OCI-M2 (cell line): Measurements from ENCODE around the gene EPPIN.

ENCODE experiments used
- DNase-seq: peaks from one replicate; lab custom pipeline; 2025; ENCODE audit not compliant: unreplicated experiment; lab: John Stamatoyannopoulos, UW

The EPPIN gene

GRCh38 chr20:45539382-45539781, 7.8 kb downstream of the EPPIN start, which contains the start of gene WFDC6:
Gene WFDC6 (minus strand): TSS chr20:45539482. CDS start chr20:45539407, 75 bp downstream.
- no peak for DNase-seq

- no peak for DNase-seq
Observed at GRCh38 chr20:45538209-45538799, 8.9 kb downstream of the EPPIN start.

GRCh38 chr20:45527294-45527693, 19.9 kb downstream of the EPPIN start:
- DNase-seq, result no peak

DNA sequence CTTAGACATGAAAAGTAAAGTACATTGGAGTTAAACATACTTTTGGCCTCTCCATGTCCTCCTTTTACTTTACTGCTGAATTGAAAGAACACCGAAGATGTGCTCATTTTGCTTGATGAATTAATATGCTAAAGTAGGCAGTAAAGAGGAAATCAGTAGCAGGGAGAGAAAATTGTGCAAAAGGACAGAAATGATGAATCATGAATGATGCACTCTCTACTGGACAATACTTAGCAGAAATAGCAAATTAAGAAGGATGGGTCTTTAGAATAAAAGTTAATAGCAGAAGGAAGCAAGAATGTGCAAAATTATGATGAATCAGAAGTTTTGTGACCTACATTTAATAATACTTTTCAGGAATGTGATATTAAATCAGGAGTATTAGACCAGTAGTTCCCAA, 23.4 kb downstream of the EPPIN start:
- DNase-seq, result no peak

- no peak for DNase-seq
Observed at GRCh38 chr20:45518282-45518681, 28.9 kb downstream of the EPPIN start.

DNA sequence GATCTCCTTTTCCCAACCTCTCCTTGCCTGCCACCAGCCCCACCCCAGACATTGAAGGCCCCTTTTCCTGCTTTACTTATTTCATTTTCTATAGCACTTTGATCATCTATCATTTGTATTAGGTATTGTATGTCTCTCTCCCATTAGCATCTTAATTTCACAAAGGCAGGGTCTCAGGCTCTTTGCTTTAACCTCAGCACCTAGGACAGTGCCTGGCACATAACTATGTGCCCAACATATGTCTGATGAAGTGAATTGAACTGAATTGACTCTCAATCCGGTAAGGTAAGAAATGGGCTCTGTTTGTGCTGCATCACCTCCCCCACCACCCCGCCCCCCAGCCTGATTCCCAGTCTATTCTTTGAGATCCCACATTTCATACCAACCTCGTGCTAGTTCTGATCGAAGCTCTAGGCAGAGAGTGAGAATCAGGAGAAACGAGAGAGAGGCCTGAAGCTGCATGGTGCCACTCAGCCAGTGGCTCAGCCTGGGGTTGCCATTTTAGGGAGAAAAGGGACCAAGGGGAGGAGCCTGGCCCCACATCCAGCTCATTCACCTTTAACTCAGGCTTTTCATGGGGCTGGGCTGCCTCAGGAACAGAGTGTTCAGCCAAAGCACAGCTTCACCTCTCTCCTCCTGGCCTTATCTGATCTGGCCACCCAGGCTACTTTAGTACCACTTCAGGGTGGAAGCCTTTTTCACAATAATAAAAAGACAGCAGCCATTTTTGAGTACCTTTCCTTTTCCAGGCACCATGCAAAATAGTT, 31.9 kb downstream of the EPPIN start, which contains the start of gene SPINT3:
TSS of gene SPINT3 (minus strand) at position 476 of the 767 bp plus-strand sequence. CDS start at position 462, 14 bp downstream.
- no peak for DNase-seq

DNA sequence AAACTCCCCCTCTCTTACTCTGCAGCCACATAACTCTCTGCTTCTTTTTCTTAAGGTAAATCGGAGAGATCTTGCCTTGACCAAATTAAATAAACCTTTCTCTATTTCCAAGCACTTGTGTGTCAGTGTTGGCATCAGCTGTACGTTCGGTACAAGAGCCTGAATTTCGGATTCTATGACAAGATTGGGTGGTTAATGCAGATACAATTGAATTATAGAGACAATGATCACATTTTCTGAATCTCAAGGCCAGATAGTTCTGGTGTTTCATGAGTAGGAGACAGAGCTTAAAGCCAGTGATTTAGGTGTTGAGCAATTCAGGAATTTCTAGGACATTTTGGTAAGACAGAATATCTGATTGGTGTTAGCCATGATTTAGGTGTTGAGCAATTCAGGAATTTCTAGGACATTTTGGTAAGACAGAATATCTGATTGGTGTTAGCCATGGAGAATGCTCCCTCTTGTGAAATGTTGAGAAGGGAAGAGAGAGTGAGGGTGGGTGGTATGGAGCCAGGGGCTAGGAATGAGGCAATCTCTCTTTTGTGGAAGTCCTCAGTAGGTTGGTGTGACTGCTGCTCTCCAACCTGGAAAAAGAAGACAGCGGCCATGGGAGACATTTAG, 36.8 kb downstream of the EPPIN start:
- DNase-seq, result no peak

DNA sequence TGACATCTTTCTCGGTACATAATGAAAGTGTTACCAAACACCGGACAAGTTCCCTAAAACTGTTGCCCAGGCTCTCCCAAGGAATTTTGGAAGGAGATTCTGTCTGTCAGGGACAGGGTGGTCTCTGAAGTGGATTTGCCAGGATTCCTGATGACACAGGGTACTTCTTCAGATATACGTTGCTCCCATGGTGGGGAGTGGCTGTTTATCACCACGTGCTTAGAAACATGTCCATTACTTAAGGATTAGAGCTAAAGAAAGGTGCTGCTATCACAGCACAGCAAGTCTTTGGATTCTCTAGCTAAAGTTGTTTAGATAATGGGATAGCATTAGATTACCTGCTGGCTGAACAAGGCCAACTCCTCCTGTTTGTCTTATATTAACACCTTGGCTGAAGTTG, 38.1 kb downstream of the EPPIN start:
- DNase-seq, result no peak

- no peak for DNase-seq
Observed at GRCh38 chr20:45508068-45508886, 38.9 kb downstream of the EPPIN start.

DNA sequence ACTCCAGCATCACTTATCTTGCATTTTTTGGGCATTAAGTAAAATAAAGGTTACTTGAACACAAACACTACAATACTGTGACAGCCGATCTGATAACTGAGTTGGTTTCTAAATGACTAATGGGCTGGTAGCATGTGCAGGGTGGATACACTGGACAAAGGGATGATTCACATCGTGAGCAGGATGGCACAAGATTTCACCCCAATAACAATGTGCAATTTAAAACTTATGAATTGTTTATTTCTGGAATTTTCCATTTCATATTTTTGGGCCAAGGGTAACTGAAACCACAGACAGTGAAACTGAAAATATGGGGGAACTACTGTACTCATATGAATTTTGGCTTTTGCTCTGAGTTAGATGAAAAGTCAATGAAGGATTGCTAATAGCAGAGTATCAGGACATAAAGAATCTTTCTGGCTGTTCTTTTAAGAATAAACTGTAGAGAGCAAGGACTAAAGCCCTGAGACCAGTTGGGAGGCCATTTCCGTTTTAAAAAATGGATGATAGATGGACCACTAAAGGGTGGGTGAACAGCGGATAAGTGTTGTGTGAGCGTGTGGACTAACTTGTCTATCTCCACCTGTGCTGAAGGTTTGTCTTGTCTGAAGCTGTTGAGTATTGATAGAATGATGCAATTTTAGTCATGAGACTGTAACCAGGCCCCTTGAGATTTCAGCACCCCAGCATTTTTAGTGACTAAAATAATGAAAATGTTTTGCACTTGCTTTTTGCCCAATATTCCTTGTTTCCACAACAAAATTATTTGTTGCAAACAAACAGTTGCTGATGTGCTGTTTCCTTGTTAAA, 40.0 kb downstream of the EPPIN start:
- DNase-seq, result no peak

- no peak for DNase-seq
Observed at GRCh38 chr20:45506398-45506797, 40.8 kb downstream of the EPPIN start.

- DNase-seq, result no peak
Observed at GRCh38 chr20:45503403-45503802, 43.8 kb downstream of the EPPIN start.

DNA sequence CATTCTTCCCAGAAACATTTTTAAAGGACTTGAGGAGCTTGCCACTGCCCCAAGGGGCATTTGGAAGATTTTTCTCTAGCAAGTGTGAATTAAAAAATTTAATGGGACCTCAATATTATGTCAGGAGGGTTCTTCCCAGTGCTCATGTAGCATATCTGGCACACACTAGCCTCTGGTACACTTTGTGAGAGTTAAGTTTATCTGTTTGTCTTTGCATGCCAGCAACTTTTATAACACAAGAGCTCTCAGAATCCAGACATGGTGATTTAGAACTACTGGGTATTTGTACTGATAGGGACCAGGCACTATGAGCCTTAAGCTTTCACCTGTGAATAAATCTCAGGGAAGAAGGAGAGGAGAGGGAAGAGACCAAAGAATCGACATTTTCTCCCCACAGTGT, 44.6 kb downstream of the EPPIN start:
- no peak for DNase-seq

GRCh38 chr20:45501600-45501999, 45.6 kb downstream of the EPPIN start:
- no peak for DNase-seq

- no peak for DNase-seq
Observed at GRCh38 chr20:45500022-45500421, 47.2 kb downstream of the EPPIN start.

DNA sequence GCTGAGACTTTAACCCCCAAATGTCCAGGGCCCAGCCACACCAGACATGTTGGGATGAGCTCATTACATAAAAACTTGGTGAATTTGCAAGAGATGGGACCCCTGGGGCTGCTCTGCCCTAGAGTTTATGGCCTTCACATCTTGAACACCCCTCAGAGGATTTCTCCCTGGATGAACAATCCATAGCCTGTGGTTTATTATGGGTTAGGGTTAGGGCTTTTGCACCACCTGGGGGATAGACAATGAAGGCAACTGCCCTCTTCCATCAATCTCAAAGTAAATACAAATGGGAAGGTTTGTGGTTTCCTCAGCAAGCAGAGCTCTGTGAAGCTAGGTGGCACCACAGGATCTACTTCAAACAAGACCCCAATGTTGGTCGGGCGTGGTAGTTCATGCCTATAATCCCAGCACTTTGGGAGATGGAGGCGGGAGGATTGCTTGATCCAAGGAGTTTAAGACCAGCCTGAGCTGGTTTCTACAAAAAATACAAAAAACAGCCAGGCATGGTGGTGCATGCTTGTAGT, 49.2 kb downstream of the EPPIN start:
- no peak for DNase-seq

DNA sequence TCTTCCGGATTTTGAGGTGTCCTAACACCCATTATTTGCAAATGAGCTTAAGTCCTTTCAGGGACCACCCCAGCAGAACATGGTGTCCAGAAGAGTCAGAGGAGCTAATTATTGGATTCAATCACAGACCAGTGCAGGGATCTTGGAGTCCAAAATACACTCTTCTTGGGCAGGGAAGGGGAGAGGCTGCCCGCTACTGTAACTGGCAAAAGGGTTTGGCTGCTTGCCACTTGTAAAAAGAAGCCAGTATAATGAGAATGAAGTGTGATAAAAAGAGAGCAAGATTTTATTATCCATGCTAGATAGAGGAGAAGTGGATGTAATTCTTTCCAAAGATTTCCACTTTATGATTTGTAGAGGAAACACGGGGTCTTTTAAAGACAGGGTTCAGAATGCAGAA, 51.0 kb downstream of the EPPIN start:
- DNase-seq, result no peak

DNA sequence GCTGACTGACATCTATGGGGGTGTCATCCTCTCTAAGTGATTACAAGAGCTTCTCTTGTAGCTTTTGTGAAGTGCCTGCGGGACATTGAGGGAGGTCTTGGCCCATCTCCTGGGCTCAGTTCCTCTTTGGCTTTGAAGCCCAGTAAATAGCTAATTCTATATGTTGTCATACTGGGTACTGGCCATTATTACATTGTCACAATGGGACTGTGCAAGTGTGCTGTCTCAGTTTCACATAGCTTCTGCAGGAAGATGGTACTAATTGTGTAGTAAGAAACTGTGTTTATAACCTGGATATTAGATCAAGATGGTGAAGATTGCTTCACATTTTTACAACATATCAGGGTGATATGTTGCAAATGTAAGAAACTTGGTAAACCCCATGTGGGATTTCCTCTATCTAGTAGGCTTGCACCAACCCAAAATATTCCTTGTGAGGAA, 51.7 kb downstream of the EPPIN start:
- no peak for DNase-seq
